ENCODE results near the gene DSCAM.

GRCh38 chr21:40562242-40563002, 284.5 kb downstream of the DSCAM start:
- TF ChIP-seq CTCF (IDR thresholded peaks at IDR 0.05) (no peak), POLR2AphosphoS5 (IDR thresholded peaks at IDR 0.05) (no peak), POLR2A (IDR thresholded peaks at IDR 0.05) (no peak), EP300 (IDR thresholded peaks at IDR 0.05) (no peak)

Data from gastroesophageal sphincter (tissue), 3 donors.